Omental fat pad (tissue), 4 donors: ENCODE results near the gene OSER1. TPM values are rescaled to one million over a fixed set of nuclear protein-coding genes. Genes with fewer than 3 reads are reported as not detected.

ENCODE experiments used
- ATAC-seq: fragments of 150-250 bp; one replicate; pipeline ENCODE4 v1.9.1; 2016; ENCODE audit warnings: mild to moderate bottlenecking, moderate library complexity; ENCODE audit not compliant: low FRiP score
- DNase-seq: peaks from one replicate; pipeline ENCODE4 v3.0.0-alpha.2; 2019; ENCODE audit warnings: low spot score
- total RNA-seq, 4 donors: library from RNA; depleted of rRNA; stranded (reverse); fragments of >200 nt; gene quantifications; one replicate each; pipeline ENCODE4 v1.1.0, GENCODE V29; 2016
- TF ChIP-seq, protein P1 (sequence below), 3 donors: fragments of 450-650 bp; IDR thresholded peaks; one replicate each; pipeline ENCODE4 v1.5.1; 2016 to 2017; ENCODE audit warnings: antibody characterized with exemption in 3 of 3, mild to moderate bottlenecking in 3 of 3, moderate library complexity in 2 of 3

Gene OSER1
- total RNA-seq, 4 donors from 2014 or later, result 42.8 to 65.0 (median 49.7) TPM

DNA sequence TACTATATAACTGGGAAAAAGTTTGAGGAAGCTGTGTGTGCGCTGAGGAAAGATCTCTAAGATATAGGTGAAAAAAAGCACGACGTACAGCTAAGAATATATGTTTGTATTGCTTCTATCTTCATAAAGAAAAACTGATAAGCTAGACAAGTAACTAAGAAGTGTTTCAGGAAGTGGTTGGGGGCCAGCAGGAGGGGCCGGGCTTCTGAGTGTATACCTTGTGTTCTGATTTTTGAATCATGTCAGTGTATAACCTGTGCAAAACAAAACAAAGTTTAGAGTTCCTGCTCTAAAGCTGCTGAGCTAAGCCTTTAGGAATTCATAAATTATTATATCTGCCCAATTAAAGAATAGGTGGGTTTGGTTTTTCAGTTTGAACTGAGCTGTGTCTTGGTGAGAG is 7.9 kb upstream of the OSER1 start:
- ATAC-seq (no peak), DNase-seq (no peak)
- TF ChIP-seq, protein P1, sequence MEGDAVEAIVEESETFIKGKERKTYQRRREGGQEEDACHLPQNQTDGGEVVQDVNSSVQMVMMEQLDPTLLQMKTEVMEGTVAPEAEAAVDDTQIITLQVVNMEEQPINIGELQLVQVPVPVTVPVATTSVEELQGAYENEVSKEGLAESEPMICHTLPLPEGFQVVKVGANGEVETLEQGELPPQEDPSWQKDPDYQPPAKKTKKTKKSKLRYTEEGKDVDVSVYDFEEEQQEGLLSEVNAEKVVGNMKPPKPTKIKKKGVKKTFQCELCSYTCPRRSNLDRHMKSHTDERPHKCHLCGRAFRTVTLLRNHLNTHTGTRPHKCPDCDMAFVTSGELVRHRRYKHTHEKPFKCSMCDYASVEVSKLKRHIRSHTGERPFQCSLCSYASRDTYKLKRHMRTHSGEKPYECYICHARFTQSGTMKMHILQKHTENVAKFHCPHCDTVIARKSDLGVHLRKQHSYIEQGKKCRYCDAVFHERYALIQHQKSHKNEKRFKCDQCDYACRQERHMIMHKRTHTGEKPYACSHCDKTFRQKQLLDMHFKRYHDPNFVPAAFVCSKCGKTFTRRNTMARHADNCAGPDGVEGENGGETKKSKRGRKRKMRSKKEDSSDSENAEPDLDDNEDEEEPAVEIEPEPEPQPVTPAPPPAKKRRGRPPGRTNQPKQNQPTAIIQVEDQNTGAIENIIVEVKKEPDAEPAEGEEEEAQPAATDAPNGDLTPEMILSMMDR (IDR thresholded peaks at IDR 0.05), result no peak

DNA sequence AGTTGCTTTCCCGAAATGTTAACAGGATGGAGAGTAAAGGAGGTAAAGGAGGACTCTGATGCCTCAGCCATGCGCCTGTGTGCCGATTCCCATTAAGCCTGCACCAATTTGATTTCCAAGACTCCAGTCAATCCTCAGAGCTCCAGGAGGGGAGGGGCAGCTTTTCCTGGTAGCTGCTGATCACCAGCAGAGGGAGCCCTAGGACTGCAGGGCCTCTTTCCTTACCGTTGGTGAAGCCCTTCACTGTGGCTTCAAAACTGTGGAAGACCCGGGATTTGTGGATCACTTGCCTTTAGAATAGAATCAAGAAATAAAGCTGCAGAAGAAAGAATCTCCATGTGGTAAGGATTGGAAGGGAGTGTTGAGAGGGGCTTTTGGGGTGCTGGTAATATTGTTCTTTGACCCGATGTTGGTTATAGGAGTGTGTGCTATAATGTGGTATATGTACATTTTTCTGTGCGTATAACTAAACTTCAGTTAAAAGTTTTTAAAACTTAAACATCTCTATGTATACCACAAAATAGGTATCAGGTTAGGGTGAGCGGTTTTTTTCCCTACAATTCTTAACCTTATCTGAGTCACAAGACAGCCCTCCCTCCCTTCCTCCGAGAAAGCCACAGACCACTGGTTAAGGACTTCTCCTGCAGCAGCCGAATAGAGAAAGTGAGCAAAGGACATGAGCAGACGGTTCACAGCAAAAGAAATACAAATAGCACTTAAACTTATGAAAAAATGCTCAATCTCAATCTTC is 6.9 kb upstream of the OSER1 start:
- TF ChIP-seq, protein P1 (IDR thresholded peaks at IDR 0.05), result peak in 1 of 3 donors; percentile 26
- no peak for DNase-seq
- peak; percentile 24 for ATAC-seq

DNA sequence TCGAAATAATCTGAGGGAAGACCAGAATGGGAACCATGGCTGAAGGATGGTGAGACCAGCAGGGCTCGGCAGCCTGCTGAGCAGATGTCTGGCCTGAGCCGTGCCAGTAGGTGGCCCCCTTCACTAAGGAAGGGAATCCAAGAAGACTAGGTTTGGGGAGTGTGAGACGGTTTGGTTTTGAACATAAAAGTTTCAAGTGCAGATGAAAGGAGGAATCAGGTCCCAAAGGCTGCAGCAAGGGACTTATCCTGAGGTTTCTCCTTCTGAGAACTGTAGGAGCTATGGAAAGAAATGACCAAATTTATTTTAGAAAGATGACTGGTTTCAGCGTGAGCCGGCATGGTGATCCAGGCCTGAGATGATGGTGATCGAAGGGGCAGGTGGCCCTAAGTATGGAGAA is 4.6 kb upstream of the OSER1 start:
- ATAC-seq (no peak), DNase-seq (peak; percentile 42)
- TF ChIP-seq, protein P1 (IDR thresholded peaks at IDR 0.05), result no peak

DNA sequence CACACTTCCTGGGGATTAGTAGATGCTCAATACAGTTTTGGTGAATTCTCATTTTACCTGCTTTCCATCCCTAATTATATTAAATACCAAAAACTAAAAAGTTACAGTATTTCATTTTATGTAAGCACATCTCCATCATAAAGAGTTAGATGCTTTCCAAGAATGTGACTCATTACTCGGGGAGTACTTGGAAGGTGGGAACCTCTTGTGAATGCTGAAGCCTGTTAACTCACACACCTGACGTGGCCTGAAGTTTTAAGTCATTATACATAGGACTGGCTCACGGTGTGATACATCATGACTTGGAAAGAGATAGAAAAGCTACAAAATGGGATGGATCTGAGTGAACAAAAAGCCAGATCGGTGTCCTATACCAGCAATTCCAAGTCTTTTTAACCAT is 2.2 kb upstream of the OSER1 start:
- ATAC-seq (no peak), DNase-seq (no peak)
- TF ChIP-seq, protein P1 (IDR thresholded peaks at IDR 0.05), result no peak

DNA sequence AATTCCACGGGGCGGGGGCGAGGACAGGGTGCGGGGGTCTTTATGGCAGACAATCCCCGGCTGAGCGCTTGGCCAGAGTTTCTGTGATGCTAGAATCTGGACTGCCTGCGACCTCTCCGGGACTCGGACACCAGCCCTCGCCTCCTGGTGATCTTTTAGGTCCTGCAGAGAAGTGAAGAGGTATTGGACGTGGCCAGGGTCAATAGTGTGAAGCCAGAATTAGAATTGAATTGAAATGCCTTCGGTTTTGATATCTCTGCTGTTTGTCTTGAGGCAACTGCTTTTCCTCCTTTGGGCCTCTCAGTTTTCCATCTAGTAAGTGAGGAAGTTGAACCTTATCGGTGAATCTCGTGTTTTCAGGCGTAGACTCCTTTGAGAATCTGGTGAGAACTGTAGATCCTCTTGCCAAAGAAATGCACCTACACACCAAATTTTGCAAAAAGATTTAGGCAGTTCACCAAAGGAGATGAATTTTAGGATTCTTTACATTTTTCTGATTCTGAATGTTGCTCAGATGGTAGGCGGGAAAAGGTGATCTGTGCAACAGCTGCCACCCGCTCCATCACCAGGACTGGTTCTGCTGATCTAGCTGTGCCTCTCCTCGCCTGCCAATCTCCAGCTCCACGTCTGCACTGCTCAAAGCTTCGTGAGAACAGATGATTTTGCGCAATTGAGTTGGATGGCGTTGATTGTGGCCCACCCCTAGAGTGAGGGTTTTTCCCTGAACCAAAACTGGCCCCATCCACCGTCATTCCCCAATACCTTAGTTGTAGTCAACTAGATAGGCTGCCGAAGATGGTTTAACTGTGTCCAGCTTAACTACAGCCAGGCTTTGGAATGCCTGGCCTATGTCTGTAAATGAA is 837 bp upstream of the OSER1 start:
- ATAC-seq, result peak; percentile 24
- no peak for DNase-seq
- TF ChIP-seq, protein P1 (IDR thresholded peaks at IDR 0.05), result no peak

DNA sequence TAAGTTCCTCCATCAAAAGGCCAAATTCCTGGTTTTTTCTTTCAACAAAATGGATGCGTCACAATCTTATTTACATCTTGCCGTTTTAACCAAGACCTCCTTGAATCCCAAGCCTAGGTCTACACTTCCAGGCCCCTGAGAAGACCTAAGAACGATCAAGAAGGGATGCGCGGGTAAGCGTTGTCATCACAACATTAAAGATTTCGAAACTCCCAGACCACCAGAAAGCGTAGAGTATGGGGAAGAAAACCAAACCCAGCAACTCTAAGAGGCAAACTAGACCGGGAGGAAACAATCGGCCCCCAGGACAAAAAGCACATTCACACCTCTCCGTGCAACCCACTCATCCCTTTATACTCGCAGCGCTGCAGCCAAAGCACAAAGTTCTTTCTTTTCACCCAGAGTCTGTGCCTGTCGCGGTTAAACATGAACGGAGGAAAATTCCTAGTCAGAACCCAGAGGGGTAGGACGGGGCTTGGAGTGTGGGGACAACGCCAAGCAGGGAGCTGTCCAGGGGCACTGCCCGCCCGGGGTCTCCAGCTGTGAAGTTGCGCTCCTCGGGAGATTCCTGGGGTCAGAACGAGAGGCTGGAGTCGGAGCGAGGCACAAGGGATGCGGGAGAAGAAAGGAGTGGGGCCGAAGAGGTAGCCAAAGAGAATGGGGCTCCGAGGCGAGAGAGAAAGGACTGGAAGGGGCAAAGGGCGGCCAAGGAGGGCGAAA is 725 bp downstream of the OSER1 start:
- TF ChIP-seq, protein P1 (IDR thresholded peaks at IDR 0.05), result no peak
- ATAC-seq (peak; percentile 2), DNase-seq (no peak)
